GM19023 (cell line): ENCODE measurements around the gene LYPLAL1.
"Not testable (repeated sequence)": the region's sequence is repeated elsewhere in the genome, so short reads cannot be mapped to it uniquely, and the experiment has no call there.

Experiments
- ATAC-seq: cut with Tn5 transposase; IDR thresholded peaks from one replicate; pipeline ENCODE4 v1.9.1; 2021; ENCODE audit warnings: mild to moderate bottlenecking, moderate library complexity; ENCODE audit not compliant: unreplicated experiment

LYPLAL1 gene

DNA sequence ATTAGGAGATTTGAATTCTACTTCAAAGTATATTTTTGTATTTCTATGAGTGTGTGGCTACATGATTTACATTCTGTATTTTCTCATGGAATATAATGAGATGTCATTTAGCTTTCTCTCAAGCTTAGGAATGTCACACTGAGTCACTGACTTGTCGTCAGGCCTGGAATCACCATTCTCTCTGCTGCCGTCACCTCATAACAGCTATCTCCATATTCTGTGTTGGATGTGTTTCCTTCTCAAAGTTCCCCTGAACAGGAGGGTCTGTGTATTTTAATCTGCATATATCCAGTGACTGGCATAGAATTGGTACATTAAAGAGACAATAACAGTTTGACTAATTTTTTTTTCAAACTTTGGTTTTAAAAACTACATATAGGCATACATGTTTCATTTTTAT, 35.9 kb downstream of the LYPLAL1 start:
- no peak for ATAC-seq

GRCh38 chr1:219210067-219210466, 36.4 kb downstream of the LYPLAL1 start:
- ATAC-seq: no peak

DNA sequence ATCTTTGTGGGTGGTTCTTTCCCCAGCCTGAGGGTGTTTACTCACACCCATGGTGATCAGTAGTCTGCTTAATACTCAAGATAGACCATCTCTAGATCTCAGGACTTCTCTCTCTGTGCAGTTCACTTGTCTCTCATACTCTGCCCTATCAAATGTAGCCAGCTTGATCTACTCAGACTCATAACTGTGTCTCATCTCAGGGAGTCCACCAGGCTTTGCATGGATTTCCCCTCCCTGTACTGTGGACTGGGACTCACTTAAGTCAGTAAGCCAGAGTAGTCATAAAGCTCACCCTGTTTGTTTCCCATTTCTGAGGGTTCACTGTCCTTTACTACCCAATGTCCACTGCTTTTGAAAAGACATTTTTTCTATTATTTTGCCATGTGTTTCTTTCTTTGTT, 41.8 kb downstream of the LYPLAL1 start:
- peak; percentile 42 for ATAC-seq

DNA sequence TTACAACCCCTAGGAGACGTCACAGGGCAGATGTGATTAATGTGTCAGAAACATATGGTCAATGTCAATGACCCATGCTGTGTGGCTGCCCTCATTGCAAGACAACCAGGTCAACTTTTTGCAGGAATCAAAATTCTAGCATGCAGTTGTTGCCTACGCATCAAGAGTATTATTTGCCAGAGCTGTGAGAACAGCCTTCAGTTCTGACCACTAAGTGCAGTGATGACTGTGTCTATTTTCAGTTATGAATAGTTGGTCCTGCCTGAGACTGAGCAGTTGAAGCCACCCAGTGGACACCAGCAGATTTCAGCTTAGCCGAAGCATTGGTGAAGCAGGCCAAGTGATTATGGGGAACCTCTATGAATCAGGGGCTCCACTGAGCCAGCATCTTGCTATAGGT, 47.3 kb downstream of the LYPLAL1 start:
- ATAC-seq: peak; percentile 97

GRCh38 chr1:219223496-219223895, 49.8 kb downstream of the LYPLAL1 start:
- ATAC-seq: no peak

DNA sequence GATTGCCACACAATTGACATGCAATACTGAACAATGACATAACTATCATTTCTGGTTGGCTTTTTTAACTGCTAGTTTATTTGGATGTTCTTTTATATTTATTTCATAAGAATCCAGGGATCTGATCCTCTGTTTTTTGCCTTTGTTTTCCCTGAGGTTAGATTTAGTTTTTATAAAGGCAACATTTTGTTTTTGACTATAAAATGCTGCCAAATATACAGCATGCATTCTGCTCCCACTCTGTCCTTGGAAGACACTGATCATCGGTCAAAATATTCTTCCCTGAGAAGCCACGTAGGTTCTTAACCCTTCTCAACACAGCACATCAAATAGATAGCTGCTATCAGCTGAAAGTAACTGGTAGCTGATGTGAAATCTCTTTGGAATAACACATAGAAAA, 52.5 kb downstream of the LYPLAL1 start:
- ATAC-seq: no peak

DNA sequence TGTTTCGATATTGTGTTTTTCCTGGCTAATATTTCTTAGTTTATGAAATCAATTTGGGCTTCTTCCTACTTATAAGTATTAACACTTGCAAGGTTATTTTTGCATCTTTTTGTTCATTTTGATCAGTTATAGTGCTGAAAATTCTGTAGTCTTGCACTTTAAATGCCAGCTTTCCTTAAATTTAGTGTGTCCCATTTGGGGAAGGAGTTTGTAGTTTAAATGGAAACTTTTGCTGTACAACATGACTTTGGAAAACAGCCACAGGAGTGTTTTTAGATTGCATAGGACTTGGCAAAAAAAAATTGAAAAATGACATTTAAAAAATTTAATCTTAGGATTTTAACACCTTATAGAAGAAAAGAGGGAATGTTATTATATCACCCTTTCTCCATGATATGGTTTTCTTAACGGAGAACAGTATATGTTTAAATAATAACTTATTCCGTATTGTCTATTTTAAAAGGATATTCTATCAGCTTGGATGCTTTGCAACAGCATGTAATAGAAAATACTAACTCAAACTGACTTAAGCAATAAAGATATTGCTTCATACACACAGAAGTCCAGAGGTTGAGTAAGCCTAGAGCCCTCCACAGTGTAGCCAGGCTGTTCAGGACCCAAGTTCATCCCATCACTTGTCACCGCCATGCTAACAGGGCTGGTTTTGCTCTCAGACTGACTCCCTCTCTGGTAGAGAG, 53.8 kb downstream of the LYPLAL1 start:
- no peak for ATAC-seq

DNA sequence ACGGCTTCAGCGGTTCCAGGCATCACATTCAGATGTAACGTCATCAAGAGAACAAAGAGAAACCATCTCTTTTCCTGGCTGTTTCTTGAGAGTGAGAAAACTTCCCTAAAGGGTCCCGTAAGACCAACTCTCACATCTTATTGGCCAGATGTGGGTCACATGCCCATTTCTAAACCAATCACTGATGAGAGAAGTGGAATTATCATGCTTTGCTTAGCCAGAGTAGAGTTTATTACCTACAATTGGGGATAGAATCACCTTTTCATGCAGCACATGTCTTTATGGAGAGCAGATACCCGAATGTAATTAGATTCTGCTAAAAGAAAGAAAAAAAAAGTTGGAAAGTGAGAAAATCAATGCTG, 54.4 kb downstream of the LYPLAL1 start:
- ATAC-seq: no peak

DNA sequence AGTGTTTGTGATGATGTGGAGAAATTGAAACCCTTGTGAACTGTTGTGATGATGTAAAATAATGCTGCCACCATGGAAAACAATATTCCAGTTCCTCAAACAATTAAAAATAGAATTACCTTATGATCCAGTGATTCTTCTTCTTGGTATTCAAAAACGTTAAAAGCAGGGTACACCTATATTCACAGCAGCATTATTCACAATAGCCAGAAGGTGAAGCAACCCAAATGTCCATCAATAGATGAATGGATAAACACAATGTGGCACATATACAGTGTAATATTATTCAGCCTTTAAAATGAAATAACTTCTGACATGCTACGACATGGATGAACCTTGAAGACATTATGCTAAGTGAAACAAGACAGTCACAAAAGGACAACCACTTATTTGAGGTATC, 59.2 kb downstream of the LYPLAL1 start:
- no peak for ATAC-seq

GRCh38 chr1:219235903-219236481, 62.3 kb downstream of the LYPLAL1 start:
- ATAC-seq: no peak

DNA sequence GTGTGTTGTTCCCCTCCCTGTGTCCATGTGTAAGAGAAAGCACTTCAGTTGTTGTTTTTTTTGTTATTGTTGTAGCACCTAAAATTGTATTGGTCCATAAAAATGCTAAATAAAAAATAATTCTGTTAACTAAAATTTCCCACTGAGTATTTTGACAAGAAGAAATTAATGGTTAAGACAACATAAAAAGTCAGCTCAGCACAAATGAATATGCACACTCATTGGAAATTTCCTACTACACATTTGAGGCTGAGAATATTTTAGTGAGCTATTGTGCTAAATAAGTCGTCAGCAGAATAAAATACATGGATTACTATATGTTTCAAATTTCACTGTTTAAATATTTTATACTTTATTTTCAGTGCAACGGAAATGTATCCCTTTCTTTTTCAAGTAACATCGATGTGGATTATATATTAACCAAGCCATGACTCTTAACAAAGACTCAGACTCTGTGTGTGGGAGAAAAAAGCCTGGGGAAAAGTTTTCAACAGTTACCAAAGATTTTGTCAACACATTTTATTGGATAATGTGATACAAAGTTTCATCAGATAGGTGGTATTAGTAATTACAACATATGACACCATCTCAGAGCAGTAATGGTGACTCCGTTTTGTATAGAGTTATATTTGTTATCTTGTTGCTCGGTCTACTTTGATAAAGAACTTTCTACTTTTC, 63.4 kb downstream of the LYPLAL1 start:
- ATAC-seq: no peak

DNA sequence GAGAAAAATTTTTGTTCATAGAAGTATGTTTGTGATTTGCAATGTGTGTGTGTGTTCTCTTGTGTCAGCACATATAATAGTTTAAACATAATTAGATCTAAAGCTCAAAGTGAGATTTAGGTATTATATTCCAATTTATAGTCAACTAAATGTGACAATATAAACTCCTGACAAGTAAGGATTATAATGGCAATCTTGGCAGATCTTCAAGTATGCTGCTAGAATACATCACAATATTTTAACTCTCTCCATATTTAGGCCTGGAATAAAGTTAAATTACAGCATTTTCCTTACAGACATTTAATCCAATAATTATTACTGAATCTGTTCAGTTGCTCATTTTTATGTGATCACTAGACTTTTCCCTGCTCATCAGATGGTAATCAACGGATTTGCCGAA, 65.8 kb downstream of the LYPLAL1 start:
- ATAC-seq: no peak

- ATAC-seq: no peak
These were observed 71.2 kb downstream of the LYPLAL1 start for GRCh38 chr1:219244864-219245263.

DNA sequence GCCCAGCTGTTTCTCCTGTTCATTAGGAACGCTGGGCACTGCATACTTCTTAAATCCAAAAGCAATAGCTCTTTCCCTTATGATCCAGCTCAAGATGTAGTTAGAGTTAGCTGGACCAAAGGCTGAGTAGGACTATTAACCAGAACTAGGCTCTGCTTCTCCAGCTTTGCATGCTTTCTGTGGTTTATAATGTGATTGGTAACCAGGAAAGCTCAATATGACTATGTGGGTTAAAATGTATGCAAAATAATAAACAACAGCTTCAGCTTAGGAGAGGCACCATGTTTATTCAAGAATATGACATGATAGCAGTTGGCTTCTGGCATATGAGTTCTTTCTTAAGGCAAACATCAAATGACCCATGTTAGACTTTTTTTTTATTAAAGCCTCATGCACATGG, 73.8 kb downstream of the LYPLAL1 start:
- ATAC-seq: no peak

DNA sequence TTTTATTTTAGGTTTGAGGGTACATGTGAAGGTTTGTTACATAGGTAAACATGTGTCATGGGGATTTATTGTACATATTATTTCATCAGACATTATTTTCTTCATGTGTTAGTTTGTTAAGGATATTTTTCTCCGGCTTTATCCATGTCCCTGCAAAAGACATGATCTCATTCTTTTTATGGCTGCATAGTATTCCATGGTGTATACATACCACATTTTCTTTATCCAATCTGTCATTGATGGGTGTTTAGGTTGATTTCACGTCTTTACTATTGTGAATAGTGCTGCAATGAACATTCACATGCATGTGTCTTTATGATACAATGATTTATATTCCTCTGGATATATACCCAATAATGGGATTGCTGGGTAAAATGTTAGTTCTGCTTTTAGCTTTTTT, 76.8 kb downstream of the LYPLAL1 start:
- not testable (repeated sequence) for ATAC-seq

GRCh38 chr1:219257751-219258150, 84.1 kb downstream of the LYPLAL1 start:
- ATAC-seq: no peak

DNA sequence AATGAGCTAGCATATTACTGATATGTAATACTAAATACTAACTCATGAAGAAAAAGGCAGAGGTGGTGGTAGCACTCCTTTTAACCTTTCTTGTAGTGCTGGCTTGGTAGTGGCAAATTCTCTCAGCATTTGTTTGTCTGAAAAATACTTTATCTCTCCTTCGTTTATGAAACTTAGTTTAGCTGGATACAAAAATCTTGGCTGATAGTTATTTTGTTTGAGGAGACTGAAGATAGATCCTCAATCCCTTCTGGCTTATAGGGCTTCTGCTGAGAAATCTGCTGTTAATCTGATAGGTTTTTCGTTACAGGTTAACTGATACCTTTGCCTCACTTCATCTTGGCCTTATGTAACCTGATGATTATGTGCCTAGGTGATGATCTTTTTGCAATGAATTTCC, 87.8 kb downstream of the LYPLAL1 start:
- no peak for ATAC-seq
